Neural progenitor cell (in vitro differentiated cells): ENCODE results near the gene SNTA1. TPM values are rescaled to one million over a fixed set of nuclear protein-coding genes. Genes with fewer than 3 reads are reported as not detected.

ENCODE experiments used
- DNase-seq: peaks from one replicate; pipeline ENCODE4 v3.0.0-alpha.2; 2016; ENCODE audit warnings: low spot score
- H2AFZ ChIP-seq: fragments of 200-600 bp; sonication (generic); replicated peaks from 2 replicates; pipeline ENCODE4 v1.6.1; 2016; ENCODE audit warnings: antibody characterized with exemption
- H3F3A ChIP-seq: fragments of 200-600 bp; sonication (generic); 2 replicates; pipeline ENCODE4 v1.6.1; 2016; ENCODE audit warnings: antibody characterized with exemption, low read depth
- H3K27ac ChIP-seq: fragments of 200-600 bp; sonication (generic); 2 replicates; pipeline ENCODE4 v1.5.1; 2016; ENCODE audit warnings: mild to moderate bottlenecking
- H3K27me3 ChIP-seq: fragments of 200-600 bp; sonication (generic); 2 replicates; pipeline ENCODE4 v1.6.1; 2016; ENCODE audit warnings: mild to moderate bottlenecking, moderate library complexity
- H3K36me3 ChIP-seq: fragments of 200-600 bp; sonication (generic); 2 replicates; pipeline ENCODE4 v1.5.1; 2016
- H3K4me1 ChIP-seq: fragments of 200-600 bp; sonication (generic); 2 replicates; pipeline ENCODE4 v1.6.1; 2016; ENCODE audit warnings: mixed run types
- H3K4me2 ChIP-seq: fragments of 200-600 bp; sonication (generic); 2 replicates; pipeline ENCODE4 v1.6.1; 2016
- H3K4me3 ChIP-seq: fragments of 200-600 bp; sonication (generic); 2 replicates; pipeline ENCODE4 v1.5.1; 2016
- H3K79me2 ChIP-seq: fragments of 200-600 bp; sonication (generic); 2 replicates; pipeline ENCODE4 v1.6.1; 2016; ENCODE audit warnings: low read depth
- H3K9ac ChIP-seq: fragments of 200-600 bp; sonication (generic); 2 replicates; pipeline ENCODE4 v1.6.1; 2016
- H3K9me3 ChIP-seq: fragments of 200-600 bp; sonication (generic); 2 replicates; pipeline ENCODE4 v1.5.1; 2016; ENCODE audit warnings: low read depth
- H4K20me1 ChIP-seq: fragments of 200-600 bp; sonication (generic); 2 replicates; pipeline ENCODE4 v1.6.1; 2016; ENCODE audit warnings: low read depth
- H3K27ac Mint-ChIP-seq: 3 replicates; pipeline ENCODE4 v1.8.0; 2021; ENCODE audit warnings: mixed read lengths
- H3K27me3 Mint-ChIP-seq: 2 replicates; pipeline ENCODE4 v1.8.0; 2022; ENCODE audit warnings: low read depth, mild to moderate bottlenecking, inconsistent platforms, moderate library complexity, mixed read lengths; ENCODE audit not compliant: insufficient read depth
- H3K36me3 Mint-ChIP-seq: 3 replicates; pipeline ENCODE4 v1.8.0; 2021; ENCODE audit warnings: mixed read lengths
- H3K4me1 Mint-ChIP-seq: 3 replicates; pipeline ENCODE4 v1.8.0; 2021; ENCODE audit warnings: mixed read lengths
- H3K4me3 Mint-ChIP-seq: 3 replicates; pipeline ENCODE4 v1.8.0; 2021; ENCODE audit warnings: mild to moderate bottlenecking, moderate library complexity, mixed read lengths
- H3K9me3 Mint-ChIP-seq: 3 replicates; pipeline ENCODE4 v1.8.0; 2020; ENCODE audit warnings: mixed read lengths
- CTCF ChIP-seq: fragments of 200-600 bp; sonication (generic); IDR thresholded peaks from 2 replicates; pipeline ENCODE4 v1.5.1; 2017; ENCODE audit warnings: antibody characterized with exemption, mild to moderate bottlenecking
- EZH2 ChIP-seq: fragments of 200-600 bp; sonication (generic); IDR thresholded peaks from 2 replicates; pipeline ENCODE4 v1.6.1; 2017; ENCODE audit warnings: antibody characterized with exemption, mild to moderate bottlenecking, moderate library complexity
- EZH2phosphoT487 ChIP-seq: fragments of 200-600 bp; sonication (generic); IDR thresholded peaks from 2 replicates; pipeline ENCODE4 v1.6.1; 2017; ENCODE audit warnings: antibody characterized with exemption
- total RNA-seq: library from RNA; depleted of rRNA; stranded (reverse); fragments of >200 nt; gene quantifications from 2 replicates; pipeline ENCODE4 v1.2.3, GENCODE V29; 2015; ENCODE audit warnings: low replicate concordance

Gene SNTA1
- total RNA-seq, 1 donor from 2014 or later = 6.3 TPM

DNA sequence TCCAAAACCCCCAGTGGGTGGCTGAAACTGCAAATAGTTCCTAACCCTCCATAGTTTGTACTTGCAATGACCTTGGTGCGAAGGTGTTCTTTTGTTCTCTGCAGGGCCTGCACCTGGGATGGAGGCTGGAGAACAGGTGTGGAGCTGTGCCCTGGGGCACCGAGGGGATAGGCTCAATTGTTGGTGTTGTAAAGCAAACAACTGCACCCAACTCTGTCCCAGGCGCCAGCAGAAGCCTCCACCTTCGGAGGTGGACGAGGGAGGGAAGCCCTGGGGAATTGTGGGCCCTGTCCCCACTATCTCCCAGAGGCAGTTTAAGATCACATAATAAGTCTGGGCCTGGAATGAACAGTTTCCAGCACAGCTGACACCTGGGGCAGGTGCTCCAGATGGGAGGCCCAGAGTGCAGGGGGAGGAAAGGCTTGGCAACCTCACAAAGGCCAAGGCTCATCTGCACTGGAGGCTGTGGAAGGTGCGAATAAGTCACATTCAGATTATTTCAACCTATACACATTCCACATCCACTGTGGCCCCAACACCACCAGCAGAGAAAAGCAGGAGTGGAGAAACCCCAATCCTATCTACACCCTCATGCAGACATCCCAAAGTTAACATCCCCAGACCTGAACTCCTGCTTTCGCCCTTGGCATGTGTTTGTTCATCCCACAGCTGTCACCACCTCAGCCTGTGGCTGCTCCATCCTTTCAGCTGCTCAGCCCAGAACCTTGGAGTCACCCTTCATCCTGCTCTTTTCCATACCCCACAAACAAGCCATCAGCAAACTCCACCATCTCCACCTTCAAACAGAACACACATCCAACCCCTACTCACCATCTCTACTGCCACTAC, 34.0 kb upstream of the SNTA1 start:
- no peaks in the 10 kb centered on the region for H3K79me2 ChIP-seq
- no peak overlapping the region for H3K4me3 Mint-ChIP-seq
- no peak overlapping the region for H3K9ac ChIP-seq
- H3F3A ChIP-seq = no peaks in the 10 kb centered on the region
- H3K9me3 ChIP-seq = no peaks in the 10 kb centered on the region
- H3K4me1 Mint-ChIP-seq = peaks cover 11% of the 10 kb centered on the region
- no peaks in the 10 kb centered on the region for H4K20me1 ChIP-seq
- no peak overlapping the region for H2AFZ ChIP-seq
- TF ChIP-seq EZH2 = no peak
- H3K4me2 ChIP-seq = no peak overlapping the region
- H3K27me3 ChIP-seq = no peaks in the 10 kb centered on the region
- H3K9me3 Mint-ChIP-seq = no peaks in the 10 kb centered on the region
- H3K27me3 Mint-ChIP-seq = peaks cover 5% of the 10 kb centered on the region
- DNase-seq = no peak
- H3K27ac ChIP-seq = no peak overlapping the region
- H3K4me3 ChIP-seq = no peak overlapping the region
- H3K4me1 ChIP-seq = peaks cover 11% of the 10 kb centered on the region
- no peak overlapping the region for H3K27ac Mint-ChIP-seq
- no peaks in the 10 kb centered on the region for H3K36me3 Mint-ChIP-seq
- no peaks in the 10 kb centered on the region for H3K36me3 ChIP-seq

DNA sequence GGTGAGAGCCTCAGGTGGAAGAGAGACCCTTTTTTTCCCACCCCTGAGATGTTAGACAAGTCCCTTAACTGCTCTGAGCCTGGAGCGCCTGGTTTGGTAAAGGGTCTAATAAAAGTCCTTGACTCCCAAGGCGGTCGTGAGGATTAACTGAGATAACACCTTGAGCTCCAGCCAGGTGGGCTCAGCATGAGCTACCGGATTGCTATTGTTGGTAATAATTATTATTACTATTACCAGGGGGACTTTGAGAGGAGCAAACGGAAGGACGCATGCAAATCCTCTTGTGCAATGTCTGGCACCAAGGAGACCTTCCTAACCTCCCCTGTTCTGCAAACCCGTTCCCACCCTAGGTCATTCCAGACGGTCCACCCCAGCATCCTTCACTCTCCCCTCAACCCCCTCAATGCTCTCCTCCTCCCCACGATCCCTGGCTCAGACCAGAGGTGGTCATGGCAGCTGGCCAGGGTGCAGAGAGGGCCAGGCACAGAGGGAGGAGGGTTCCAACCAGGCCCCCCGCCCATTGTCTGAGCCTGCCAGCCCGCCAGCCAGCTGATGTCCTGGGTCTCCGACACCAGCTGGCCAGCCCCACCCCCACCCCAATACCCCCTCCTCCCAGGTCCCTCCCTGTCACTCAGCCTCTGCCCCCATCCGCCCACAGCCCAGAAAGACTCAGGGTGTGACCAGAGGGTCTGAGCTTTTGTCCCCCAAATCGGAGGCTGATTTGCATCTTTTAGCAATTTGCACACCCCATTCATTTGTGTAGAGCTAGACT, 32.0 kb upstream of the SNTA1 start:
- H3K27ac Mint-ChIP-seq = no peak overlapping the region

GRCh38 chr20:33474963-33475362, 31.4 kb upstream of the SNTA1 start:
- H3F3A ChIP-seq = no peaks in the 10 kb centered on the region
- H3K27me3 ChIP-seq = no peaks in the 10 kb centered on the region
- H3K9me3 ChIP-seq = no peaks in the 10 kb centered on the region
- DNase-seq = no peak
- Mint-ChIP-seq H3K4me1 (peaks cover 11% of the 10 kb centered on the region), H3K4me3 (no peak overlapping the region), H3K36me3 (no peaks in the 10 kb centered on the region), H3K27me3 (peaks cover 3% of the 10 kb centered on the region), H3K9me3 (no peaks in the 10 kb centered on the region), H3K27ac (no peak overlapping the region)
- H3K4me1 ChIP-seq = peaks cover 11% of the 10 kb centered on the region
- H3K4me3 ChIP-seq = no peak overlapping the region
- no peaks in the 10 kb centered on the region for H4K20me1 ChIP-seq
- no peak overlapping the region for H3K9ac ChIP-seq
- H2AFZ ChIP-seq = no peak overlapping the region
- TF ChIP-seq EZH2 (no peak), EZH2phosphoT487 (no peak), CTCF (no peak)
- H3K27ac ChIP-seq = no peak overlapping the region
- no peaks in the 10 kb centered on the region for H3K79me2 ChIP-seq
- no peak overlapping the region for H3K4me2 ChIP-seq
- H3K36me3 ChIP-seq = no peaks in the 10 kb centered on the region

More for the DNA sequence above, 32.0 kb upstream of the SNTA1 start:
- Histone ChIP-seq H3F3A (no peaks in the 10 kb centered on the region), H4K20me1 (no peaks in the 10 kb centered on the region), H3K79me2 (no peaks in the 10 kb centered on the region), H3K9me3 (no peaks in the 10 kb centered on the region), H3K27me3 (no peaks in the 10 kb centered on the region), H3K36me3 (no peaks in the 10 kb centered on the region), H3K4me3 (no peak overlapping the region), H3K27ac (no peak overlapping the region), H3K9ac (no peak overlapping the region), H3K4me1 (peaks cover 11% of the 10 kb centered on the region), H3K4me2 (peak overlapping the region; percentile 56), H2AFZ (peak overlapping the region; percentile 45)
- TF ChIP-seq EZH2phosphoT487 = no peak
- TF ChIP-seq CTCF = no peak
- TF ChIP-seq EZH2 = no peak
- no peaks in the 10 kb centered on the region for H3K9me3 Mint-ChIP-seq
- peaks cover 5% of the 10 kb centered on the region for H3K27me3 Mint-ChIP-seq
- H3K4me3 Mint-ChIP-seq = no peak overlapping the region
- no peaks in the 10 kb centered on the region for H3K36me3 Mint-ChIP-seq
- H3K4me1 Mint-ChIP-seq = peaks cover 11% of the 10 kb centered on the region
- DNase-seq = peak; percentile 46
